KMS-11 (cell line): Measurements from ENCODE around the gene CNTN1.

ENCODE experiments used
- H2AFZ ChIP-seq: fragments of 200-600 bp; sonication (generic); 2 replicates; pipeline ENCODE4 v1.6.1; 2016; ENCODE audit warnings: antibody characterized with exemption, mixed run types, low read depth
- H3K27ac ChIP-seq: fragments of 200-600 bp; sonication (generic); 2 replicates; pipeline ENCODE4 v1.6.1; 2016; ENCODE audit warnings: mild to moderate bottlenecking, mixed run types
- H3K27me3 ChIP-seq: fragments of 200-600 bp; sonication (generic); 2 replicates; pipeline ENCODE4 v1.6.1; 2017; ENCODE audit warnings: mild to moderate bottlenecking, low read depth, mixed run types, moderate library complexity; ENCODE audit not compliant: insufficient read depth
- H3K36me3 ChIP-seq: fragments of 200-600 bp; sonication (generic); 2 replicates; pipeline ENCODE4 v1.6.1; 2017; ENCODE audit warnings: mild to moderate bottlenecking, mixed run types; ENCODE audit not compliant: insufficient read depth
- H3K4me1 ChIP-seq: fragments of 200-600 bp; sonication (generic); 2 replicates; pipeline ENCODE4 v1.6.1; 2016; ENCODE audit warnings: mild to moderate bottlenecking, low read depth, mixed run types; ENCODE audit not compliant: poor library complexity, severe bottlenecking
- H3K4me2 ChIP-seq: fragments of 200-600 bp; sonication (generic); 2 replicates; pipeline ENCODE4 v1.7.0; 2016; ENCODE audit warnings: mild to moderate bottlenecking, mixed run types
- H3K4me3 ChIP-seq: fragments of 200-600 bp; sonication (generic); IDR thresholded peaks from 2 replicates; pipeline ENCODE4 v1.6.1; 2017; ENCODE audit warnings: low read depth, low read length, mixed read lengths; ENCODE audit not compliant: insufficient read depth
- H3K79me2 ChIP-seq: fragments of 200-600 bp; sonication (generic); 2 replicates; pipeline ENCODE4 v1.6.1; 2016; ENCODE audit warnings: low read depth, mixed run types; ENCODE audit not compliant: insufficient read depth
- H3K9ac ChIP-seq: fragments of 200-600 bp; sonication (generic); 2 replicates; pipeline ENCODE4 v1.6.1; 2016; ENCODE audit warnings: mild to moderate bottlenecking, mixed run types
- H4K20me1 ChIP-seq: fragments of 200-600 bp; sonication (generic); 2 replicates; pipeline ENCODE4 v1.6.1; 2016; ENCODE audit warnings: mild to moderate bottlenecking, mixed run types; ENCODE audit not compliant: insufficient read depth
- TF ChIP-seq, protein P1 (sequence below): fragments of 200-600 bp; sonication (generic); conservative IDR thresholded peaks from 2 replicates; pipeline ENCODE4 v1.6.1; 2017; ENCODE audit warnings: low read depth, mild to moderate bottlenecking, antibody characterized with exemption, low read length, moderate library complexity, mixed read lengths

CNTN1 gene

DNA sequence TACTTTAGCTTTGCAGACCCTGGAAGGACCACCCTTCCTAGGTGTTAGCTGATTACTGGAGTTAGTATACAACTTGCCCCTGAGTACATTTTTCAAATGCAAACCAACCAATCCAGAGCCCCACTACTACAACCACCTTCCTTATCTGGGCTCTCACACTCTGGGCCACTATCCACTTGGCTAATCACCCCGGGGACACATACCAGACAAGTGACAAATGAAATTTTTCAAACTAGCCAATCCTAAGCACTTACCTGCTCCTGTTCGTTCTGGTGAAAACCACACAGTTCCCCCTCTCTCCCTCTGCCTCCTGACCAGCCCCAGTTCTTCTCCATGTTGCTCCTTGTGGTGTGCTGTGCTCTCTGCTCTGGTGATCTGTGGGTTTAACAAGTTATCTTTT, 140.4 kb downstream of the CNTN1 start:
- H3K79me2 ChIP-seq = no peaks in the 10 kb centered on the region
- H3K9ac ChIP-seq = no peak overlapping the region
- no peaks in the 10 kb centered on the region for H4K20me1 ChIP-seq
- no peak overlapping the region for H3K4me3 ChIP-seq
- H3K4me2 ChIP-seq = no peak overlapping the region
- H2AFZ ChIP-seq = no peak overlapping the region
- H3K27me3 ChIP-seq = no peaks in the 10 kb centered on the region
- H3K36me3 ChIP-seq = no peaks in the 10 kb centered on the region
- TF ChIP-seq, protein P1, sequence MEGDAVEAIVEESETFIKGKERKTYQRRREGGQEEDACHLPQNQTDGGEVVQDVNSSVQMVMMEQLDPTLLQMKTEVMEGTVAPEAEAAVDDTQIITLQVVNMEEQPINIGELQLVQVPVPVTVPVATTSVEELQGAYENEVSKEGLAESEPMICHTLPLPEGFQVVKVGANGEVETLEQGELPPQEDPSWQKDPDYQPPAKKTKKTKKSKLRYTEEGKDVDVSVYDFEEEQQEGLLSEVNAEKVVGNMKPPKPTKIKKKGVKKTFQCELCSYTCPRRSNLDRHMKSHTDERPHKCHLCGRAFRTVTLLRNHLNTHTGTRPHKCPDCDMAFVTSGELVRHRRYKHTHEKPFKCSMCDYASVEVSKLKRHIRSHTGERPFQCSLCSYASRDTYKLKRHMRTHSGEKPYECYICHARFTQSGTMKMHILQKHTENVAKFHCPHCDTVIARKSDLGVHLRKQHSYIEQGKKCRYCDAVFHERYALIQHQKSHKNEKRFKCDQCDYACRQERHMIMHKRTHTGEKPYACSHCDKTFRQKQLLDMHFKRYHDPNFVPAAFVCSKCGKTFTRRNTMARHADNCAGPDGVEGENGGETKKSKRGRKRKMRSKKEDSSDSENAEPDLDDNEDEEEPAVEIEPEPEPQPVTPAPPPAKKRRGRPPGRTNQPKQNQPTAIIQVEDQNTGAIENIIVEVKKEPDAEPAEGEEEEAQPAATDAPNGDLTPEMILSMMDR = no peak
- H3K4me1 ChIP-seq = no peaks in the 10 kb centered on the region
- H3K27ac ChIP-seq = no peak overlapping the region

DNA sequence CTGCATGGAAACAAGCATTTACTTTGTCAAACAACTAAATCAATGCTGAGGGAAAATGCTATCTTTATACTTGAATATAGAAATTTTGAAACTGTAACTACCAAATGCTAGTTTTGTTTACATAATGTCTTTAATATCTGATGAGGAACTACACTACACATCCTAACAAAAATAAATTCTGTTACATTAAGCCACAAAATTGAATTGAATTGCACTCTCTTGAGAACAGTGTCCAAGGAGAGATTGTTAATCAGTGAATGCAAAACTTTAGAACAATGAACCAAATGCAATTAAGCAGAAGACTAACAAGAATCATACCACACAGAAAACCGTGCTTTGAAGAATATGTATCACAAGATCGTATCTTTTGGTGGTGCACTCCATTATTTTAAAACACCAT, 141.6 kb downstream of the CNTN1 start:
- no peak overlapping the region for H2AFZ ChIP-seq

DNA sequence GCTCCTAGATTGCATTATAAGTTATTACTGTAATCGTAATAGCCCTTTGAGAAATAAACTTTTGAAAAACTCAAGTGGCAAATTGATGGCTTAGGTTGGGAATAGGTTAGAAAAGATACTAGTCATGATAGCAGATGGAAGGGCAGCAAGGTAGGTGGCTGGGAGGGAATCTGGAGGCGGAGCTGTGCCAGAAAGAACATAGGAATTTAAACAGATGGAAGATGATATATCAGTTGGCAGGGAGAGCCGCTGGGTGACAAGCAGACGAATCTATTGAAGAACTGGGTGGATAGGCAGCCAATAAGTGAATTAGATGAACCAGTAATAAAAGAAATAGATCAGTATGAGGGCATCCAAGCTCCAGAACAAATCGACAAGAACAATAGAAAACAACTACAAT, 142.1 kb downstream of the CNTN1 start:
- H3K4me2 ChIP-seq = no peak overlapping the region
- no peaks in the 10 kb centered on the region for H4K20me1 ChIP-seq
- H3K4me3 ChIP-seq = no peak overlapping the region
- H3K4me1 ChIP-seq = no peaks in the 10 kb centered on the region
- H3K9ac ChIP-seq = no peak overlapping the region
- H3K79me2 ChIP-seq = no peaks in the 10 kb centered on the region
- no peaks in the 10 kb centered on the region for H3K36me3 ChIP-seq
- H3K27me3 ChIP-seq = no peaks in the 10 kb centered on the region
- no peak overlapping the region for H2AFZ ChIP-seq
- no peak overlapping the region for H3K27ac ChIP-seq
- TF ChIP-seq, protein P1 = no peak

More for the DNA sequence above, 141.6 kb downstream of the CNTN1 start:
- H4K20me1 ChIP-seq = no peaks in the 10 kb centered on the region
- TF ChIP-seq, protein P1 = no peak
- H3K36me3 ChIP-seq = no peaks in the 10 kb centered on the region
- no peak overlapping the region for H3K4me2 ChIP-seq
- H3K79me2 ChIP-seq = no peaks in the 10 kb centered on the region
- no peak overlapping the region for H3K9ac ChIP-seq
- H3K4me3 ChIP-seq = no peak overlapping the region
- H3K27ac ChIP-seq = no peak overlapping the region
- H3K4me1 ChIP-seq = no peaks in the 10 kb centered on the region
- H3K27me3 ChIP-seq = no peaks in the 10 kb centered on the region

DNA sequence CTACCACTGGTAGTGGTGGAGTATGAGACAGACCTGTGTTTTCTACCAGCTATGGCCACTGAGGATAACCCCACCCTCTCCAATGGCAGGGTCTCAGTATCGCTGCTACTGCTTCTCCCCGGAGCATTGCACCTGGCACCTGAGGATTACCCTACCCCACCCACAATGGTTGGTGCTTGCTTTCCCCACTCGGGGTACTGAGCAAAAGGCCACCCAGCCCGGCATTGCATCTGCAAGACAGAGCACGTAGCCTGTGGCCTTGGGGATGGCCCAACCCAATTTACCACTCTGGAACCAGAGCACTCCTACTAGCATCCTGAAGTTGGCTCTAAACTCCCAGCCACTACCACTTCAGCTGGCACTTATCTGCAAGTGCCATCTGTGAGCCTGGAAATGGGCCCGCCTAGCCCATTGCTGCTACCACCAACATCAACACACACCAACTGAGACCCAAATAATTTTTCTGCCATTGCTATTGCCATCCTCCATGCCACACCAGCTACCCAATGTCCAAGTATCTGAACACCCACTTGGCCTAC, 145.7 kb downstream of the CNTN1 start:
- H2AFZ ChIP-seq = no peak overlapping the region
- no peak overlapping the region for H3K4me3 ChIP-seq
- TF ChIP-seq, protein P1 = no peak
- no peaks in the 10 kb centered on the region for H3K4me1 ChIP-seq
- no peaks in the 10 kb centered on the region for H3K79me2 ChIP-seq
- no peaks in the 10 kb centered on the region for H3K36me3 ChIP-seq
- H4K20me1 ChIP-seq = no peaks in the 10 kb centered on the region
- no peak overlapping the region for H3K9ac ChIP-seq
- no peak overlapping the region for H3K27ac ChIP-seq
- no peak overlapping the region for H3K4me2 ChIP-seq
- H3K27me3 ChIP-seq = no peaks in the 10 kb centered on the region

DNA sequence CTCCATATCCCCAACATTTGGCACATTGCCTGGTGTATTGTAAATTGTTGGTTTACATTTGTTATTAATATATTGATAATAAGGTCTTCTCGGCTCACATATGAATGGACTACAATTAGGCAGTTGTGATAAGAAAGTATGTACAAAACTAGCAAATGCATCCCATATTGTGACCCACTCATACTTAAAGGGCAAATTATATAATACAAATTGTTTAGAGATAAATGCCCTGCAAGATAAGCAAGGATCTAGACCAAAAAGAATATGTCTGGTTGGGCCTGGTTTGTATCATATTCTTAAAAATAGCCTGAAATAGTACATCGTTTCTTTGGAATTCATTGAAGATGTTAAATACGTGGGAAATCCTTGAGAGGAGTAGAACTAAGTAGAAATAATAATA, 151.3 kb downstream of the CNTN1 start:
- Histone ChIP-seq H2AFZ (no peak overlapping the region), H3K9ac (no peak overlapping the region), H3K4me1 (no peaks in the 10 kb centered on the region), H4K20me1 (no peaks in the 10 kb centered on the region), H3K27ac (no peak overlapping the region), H3K4me3 (no peak overlapping the region), H3K4me2 (no peak overlapping the region), H3K36me3 (no peaks in the 10 kb centered on the region), H3K27me3 (no peaks in the 10 kb centered on the region), H3K79me2 (no peaks in the 10 kb centered on the region)
- TF ChIP-seq, protein P1 = no peak
